Loucy (cell line): ENCODE data around the gene BCORL1.

Source experiments
- EZH2phosphoT487 ChIP-seq: fragments of 200-600 bp; IDR thresholded peaks from 2 replicates; pipeline ENCODE4 v1.6.1; 2018; ENCODE audit warnings: antibody characterized with exemption, mild to moderate bottlenecking, moderate library complexity, borderline replicate concordance
- TF ChIP-seq, protein P1 (sequence below): fragments of 200-600 bp; sonication (generic); conservative IDR thresholded peaks from 2 replicates; pipeline ENCODE4 v1.5.1; 2014; ENCODE audit warnings: mild to moderate bottlenecking, antibody characterized with exemption, low read length

DNA sequence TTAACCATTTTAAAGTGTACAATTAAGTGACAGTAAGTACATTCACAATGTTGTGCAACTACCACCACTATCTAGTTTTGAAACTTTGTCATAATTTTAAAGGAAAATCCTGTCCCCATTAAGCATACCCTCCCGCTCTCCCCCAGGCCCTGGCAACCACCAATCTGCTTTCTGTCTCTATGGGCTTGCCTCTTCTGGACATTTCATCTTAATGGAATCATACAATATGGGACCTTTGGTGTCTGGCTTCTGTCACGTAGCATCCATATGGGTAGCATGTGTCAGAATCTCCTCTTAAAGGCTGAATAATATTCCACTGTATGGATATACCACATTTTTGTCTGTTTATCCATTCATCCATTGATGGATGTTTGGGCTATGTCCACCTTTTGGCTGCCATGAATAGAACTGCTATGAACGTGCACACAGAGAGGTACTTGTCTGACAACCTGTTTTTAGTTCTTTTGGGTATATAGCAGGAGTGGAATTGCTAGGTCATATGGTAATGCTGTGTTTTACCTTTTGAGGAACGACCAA lies 66.3 kb downstream of the BCORL1 start:
- TF ChIP-seq, protein P1, sequence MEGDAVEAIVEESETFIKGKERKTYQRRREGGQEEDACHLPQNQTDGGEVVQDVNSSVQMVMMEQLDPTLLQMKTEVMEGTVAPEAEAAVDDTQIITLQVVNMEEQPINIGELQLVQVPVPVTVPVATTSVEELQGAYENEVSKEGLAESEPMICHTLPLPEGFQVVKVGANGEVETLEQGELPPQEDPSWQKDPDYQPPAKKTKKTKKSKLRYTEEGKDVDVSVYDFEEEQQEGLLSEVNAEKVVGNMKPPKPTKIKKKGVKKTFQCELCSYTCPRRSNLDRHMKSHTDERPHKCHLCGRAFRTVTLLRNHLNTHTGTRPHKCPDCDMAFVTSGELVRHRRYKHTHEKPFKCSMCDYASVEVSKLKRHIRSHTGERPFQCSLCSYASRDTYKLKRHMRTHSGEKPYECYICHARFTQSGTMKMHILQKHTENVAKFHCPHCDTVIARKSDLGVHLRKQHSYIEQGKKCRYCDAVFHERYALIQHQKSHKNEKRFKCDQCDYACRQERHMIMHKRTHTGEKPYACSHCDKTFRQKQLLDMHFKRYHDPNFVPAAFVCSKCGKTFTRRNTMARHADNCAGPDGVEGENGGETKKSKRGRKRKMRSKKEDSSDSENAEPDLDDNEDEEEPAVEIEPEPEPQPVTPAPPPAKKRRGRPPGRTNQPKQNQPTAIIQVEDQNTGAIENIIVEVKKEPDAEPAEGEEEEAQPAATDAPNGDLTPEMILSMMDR: no peak
- TF ChIP-seq EZH2phosphoT487: no peak
